Vagina (tissue), 2 donors: ENCODE data around the gene ELMO1.

Experiments
- POLR2A ChIP-seq, 2 donors: fragments of 450-650 bp; IDR thresholded peaks; one replicate each; pipeline ENCODE4 v1.6.1; 2017; ENCODE audit warnings: antibody characterized with exemption in 2 of 2, mild to moderate bottlenecking in 2 of 2, moderate library complexity in 2 of 2
- POLR2AphosphoS5 ChIP-seq, 2 donors: sonication (generic); formaldehyde crosslinking; IDR thresholded peaks; one replicate each; pipeline ENCODE4 v1.9.0; 2017; ENCODE audit warnings: antibody characterized with exemption in 2 of 2, mild to moderate bottlenecking in 2 of 2, low read depth in 1 of 2; ENCODE audit not compliant: insufficient read depth in 1 of 2
- TF ChIP-seq, protein P1 (sequence below), 3 experiments: fragments of 450-650 bp in 2 of 3; fragments of 200-600 bp in 1 of 3; sonication (generic) in 1 of 3; IDR thresholded peaks; one replicate each; pipeline ENCODE4 v1.5.1; 2017 to 2019; ENCODE audit warnings: antibody characterized with exemption in 3 of 3, mild to moderate bottlenecking in 2 of 3, moderate library complexity in 2 of 3

DNA sequence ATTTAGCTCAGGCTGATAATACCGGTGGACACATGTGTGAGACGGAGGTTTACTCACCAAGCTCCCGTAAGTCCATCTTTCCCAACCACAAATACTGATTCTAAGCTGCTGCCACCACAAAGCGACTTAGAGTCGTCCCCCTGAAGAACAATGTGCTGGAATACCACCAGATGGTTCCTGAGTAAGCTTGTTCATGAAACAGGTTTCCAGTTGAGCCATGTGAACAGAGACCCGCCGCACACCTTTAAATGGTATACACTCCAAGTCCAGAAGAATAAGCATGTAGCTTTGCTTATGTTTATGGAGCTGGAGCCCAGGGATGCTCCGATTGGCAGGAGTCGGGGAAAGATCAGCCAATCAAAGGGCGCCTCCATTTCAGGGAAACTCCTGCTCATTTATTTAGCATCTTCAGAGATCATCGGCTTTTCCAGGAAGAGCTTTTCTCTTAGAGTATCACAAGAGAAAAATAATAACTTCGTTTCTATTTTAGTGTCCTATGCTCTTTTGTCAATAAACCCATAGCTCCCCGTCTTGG lies 462.7 kb downstream of the ELMO1 start:
- TF ChIP-seq, protein P1, sequence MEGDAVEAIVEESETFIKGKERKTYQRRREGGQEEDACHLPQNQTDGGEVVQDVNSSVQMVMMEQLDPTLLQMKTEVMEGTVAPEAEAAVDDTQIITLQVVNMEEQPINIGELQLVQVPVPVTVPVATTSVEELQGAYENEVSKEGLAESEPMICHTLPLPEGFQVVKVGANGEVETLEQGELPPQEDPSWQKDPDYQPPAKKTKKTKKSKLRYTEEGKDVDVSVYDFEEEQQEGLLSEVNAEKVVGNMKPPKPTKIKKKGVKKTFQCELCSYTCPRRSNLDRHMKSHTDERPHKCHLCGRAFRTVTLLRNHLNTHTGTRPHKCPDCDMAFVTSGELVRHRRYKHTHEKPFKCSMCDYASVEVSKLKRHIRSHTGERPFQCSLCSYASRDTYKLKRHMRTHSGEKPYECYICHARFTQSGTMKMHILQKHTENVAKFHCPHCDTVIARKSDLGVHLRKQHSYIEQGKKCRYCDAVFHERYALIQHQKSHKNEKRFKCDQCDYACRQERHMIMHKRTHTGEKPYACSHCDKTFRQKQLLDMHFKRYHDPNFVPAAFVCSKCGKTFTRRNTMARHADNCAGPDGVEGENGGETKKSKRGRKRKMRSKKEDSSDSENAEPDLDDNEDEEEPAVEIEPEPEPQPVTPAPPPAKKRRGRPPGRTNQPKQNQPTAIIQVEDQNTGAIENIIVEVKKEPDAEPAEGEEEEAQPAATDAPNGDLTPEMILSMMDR (IDR thresholded peaks at IDR 0.05), result no peak
- TF ChIP-seq POLR2AphosphoS5 (IDR thresholded peaks at IDR 0.05; ENCODE audit: insufficient read depth in 1 of 2, low read depth in 1 of 2), result no peak
- no peak for TF ChIP-seq POLR2A (IDR thresholded peaks at IDR 0.05)
